PC-9 (cell line): ENCODE data around the gene IST1. TPM values are rescaled to one million over a fixed set of nuclear protein-coding genes. Genes with fewer than 3 reads are reported as not detected.

Experiments used
- BruUV-seq: library from RNA; stranded (reverse); fragments of 400-500 nt; replicated peaks from 2 replicates; lab custom pipeline; 2021; lab: Mats Ljungman, UMichigan
- CTCF ChIA-PET: fragments of 300-600 bp; sonication (Branson Sonifier 250); formaldehyde crosslinking; loops from one replicate; lab custom pipeline; 2022; ENCODE audit warnings: antibody characterized with exemption; lab: Charles Lee
- POLR2A ChIA-PET: fragments of 300-600 bp; sonication (Branson Sonifier 250); formaldehyde crosslinking; loops from one replicate; lab custom pipeline; 2022; ENCODE audit warnings: antibody characterized with exemption; ENCODE audit not compliant: unreplicated experiment; lab: Charles Lee
- DNase-seq, 2 experiments: peaks; one replicate each; pipeline versions ENCODE4 v3.0.0 to v3.0.0-alpha.2; 2015 to 2022; ENCODE audit warnings: mixed read lengths in 1 of 2
- H2AFZ ChIP-seq: fragments of 200-600 bp; sonication (generic); 2 replicates; pipeline ENCODE4 v1.8.1; 2017; ENCODE audit warnings: antibody characterized with exemption
- H3F3A ChIP-seq: fragments of 200-600 bp; sonication (generic); 2 replicates; pipeline ENCODE4 v1.8.1; 2017; ENCODE audit warnings: antibody characterized with exemption, mild to moderate bottlenecking, low read depth; ENCODE audit not compliant: insufficient read depth
- H3K27ac ChIP-seq: fragments of 200-600 bp; sonication (generic); 2 replicates; pipeline ENCODE4 v1.6.1; 2016; ENCODE audit warnings: mixed run types
- H3K27me3 ChIP-seq: fragments of 200-600 bp; sonication (generic); 2 replicates; pipeline ENCODE4 v1.6.1; 2016; ENCODE audit warnings: low read depth, mixed run types; ENCODE audit not compliant: insufficient read depth
- H3K36me3 ChIP-seq: fragments of 200-600 bp; sonication (generic); 2 replicates; pipeline ENCODE4 v1.6.1; 2016; ENCODE audit warnings: low read depth, mixed run types
- H3K4me1 ChIP-seq: fragments of 200-600 bp; sonication (generic); replicated peaks from 2 replicates; pipeline ENCODE4 v1.6.1; 2016; ENCODE audit warnings: mixed run types; ENCODE audit not compliant: insufficient read depth
- H3K4me2 ChIP-seq: fragments of 200-600 bp; sonication (generic); 2 replicates; pipeline ENCODE4 v1.6.1; 2017; ENCODE audit warnings: mixed run types
- H3K4me3 ChIP-seq: fragments of 200-600 bp; sonication (generic); 2 replicates; pipeline ENCODE4 v1.6.1; 2016; ENCODE audit warnings: mixed run types
- H3K79me2 ChIP-seq: fragments of 200-600 bp; sonication (generic); 2 replicates; pipeline ENCODE4 v1.6.1; 2017; ENCODE audit warnings: low read depth, mixed run types
- H3K9me2 ChIP-seq: fragments of 200-600 bp; sonication (generic); 2 replicates; pipeline ENCODE4 v1.8.1; 2017; ENCODE audit warnings: mild to moderate bottlenecking; ENCODE audit not compliant: insufficient read depth
- H3K9me3 ChIP-seq: fragments of 200-600 bp; sonication (generic); 2 replicates; pipeline ENCODE4 v1.8.1; 2016; ENCODE audit warnings: low read depth; ENCODE audit not compliant: insufficient read depth
- H4K20me1 ChIP-seq: fragments of 200-600 bp; sonication (generic); 2 replicates; pipeline ENCODE4 v1.8.1; 2017; ENCODE audit not compliant: insufficient read depth
- EZH2 ChIP-seq: fragments of 200-600 bp; sonication (generic); IDR thresholded peaks from 2 replicates; pipeline ENCODE4 v1.8.0; 2017; ENCODE audit warnings: antibody characterized with exemption, low read depth
- intact Hi-C: fragments of 100-400 bp; cut with micrococcal nuclease; formaldehyde crosslinking; loops from one replicate; pipeline ENCODE4 v1.10.0; 2022; ENCODE audit not compliant: unreplicated experiment
- total RNA-seq: library from RNA; stranded (reverse); gene quantifications from 2 replicates; pipeline ENCODE4 v1.2.3, GENCODE V29; 2021
- TF ChIP-seq, protein P1 (sequence below): fragments of 200-600 bp; sonication (generic); conservative IDR thresholded peaks from 2 replicates; pipeline ENCODE4 v1.6.1; 2017; ENCODE audit warnings: mixed run types, antibody characterized with exemption, mild to moderate bottlenecking, moderate library complexity

The IST1 gene
- total RNA-seq, 1 experiment from 2014 or later, result 177 TPM

DNA sequence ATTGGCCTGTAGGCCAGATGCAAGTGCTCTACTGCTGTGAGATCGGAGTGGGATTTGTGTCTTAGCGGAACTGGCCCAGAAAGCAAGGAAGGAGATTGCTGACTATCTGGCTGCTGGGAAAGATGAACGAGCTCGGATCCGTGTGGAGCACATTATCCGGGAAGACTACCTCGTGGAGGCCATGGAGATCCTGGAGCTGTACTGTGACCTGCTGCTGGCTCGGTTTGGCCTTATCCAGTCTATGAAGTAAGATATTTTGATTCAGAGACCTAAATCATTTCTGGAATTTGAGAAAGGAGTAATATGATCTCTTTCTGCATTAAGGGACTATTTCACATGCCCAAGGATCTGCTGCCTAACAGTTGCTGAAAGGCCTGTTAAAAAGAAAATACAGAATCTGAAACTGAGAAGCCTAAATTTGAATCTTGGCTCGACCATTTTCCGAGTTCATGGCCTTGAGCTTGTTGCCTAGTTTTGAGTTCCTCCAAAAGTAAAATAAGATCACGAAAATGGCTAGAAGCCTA, 21.1 kb downstream of the IST1 start:
- H3K9me3 ChIP-seq, result peaks cover 7% of the 10 kb centered on the region; the same call in 1 of the 2 replicates
- no peak for DNase-seq
- no peaks in the 10 kb centered on the region for H3K27me3 ChIP-seq
- peaks cover 87% of the 10 kb centered on the region for H3K79me2 ChIP-seq
- no peaks in the 10 kb centered on the region for H3K4me1 ChIP-seq
- peaks cover 57% of the 10 kb centered on the region for H3K36me3 ChIP-seq
- TF ChIP-seq, protein P1, sequence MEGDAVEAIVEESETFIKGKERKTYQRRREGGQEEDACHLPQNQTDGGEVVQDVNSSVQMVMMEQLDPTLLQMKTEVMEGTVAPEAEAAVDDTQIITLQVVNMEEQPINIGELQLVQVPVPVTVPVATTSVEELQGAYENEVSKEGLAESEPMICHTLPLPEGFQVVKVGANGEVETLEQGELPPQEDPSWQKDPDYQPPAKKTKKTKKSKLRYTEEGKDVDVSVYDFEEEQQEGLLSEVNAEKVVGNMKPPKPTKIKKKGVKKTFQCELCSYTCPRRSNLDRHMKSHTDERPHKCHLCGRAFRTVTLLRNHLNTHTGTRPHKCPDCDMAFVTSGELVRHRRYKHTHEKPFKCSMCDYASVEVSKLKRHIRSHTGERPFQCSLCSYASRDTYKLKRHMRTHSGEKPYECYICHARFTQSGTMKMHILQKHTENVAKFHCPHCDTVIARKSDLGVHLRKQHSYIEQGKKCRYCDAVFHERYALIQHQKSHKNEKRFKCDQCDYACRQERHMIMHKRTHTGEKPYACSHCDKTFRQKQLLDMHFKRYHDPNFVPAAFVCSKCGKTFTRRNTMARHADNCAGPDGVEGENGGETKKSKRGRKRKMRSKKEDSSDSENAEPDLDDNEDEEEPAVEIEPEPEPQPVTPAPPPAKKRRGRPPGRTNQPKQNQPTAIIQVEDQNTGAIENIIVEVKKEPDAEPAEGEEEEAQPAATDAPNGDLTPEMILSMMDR, result no peak
- H3K4me2 ChIP-seq, result no peak overlapping the region
- no peaks in the 10 kb centered on the region for H3K9me2 ChIP-seq
- H4K20me1 ChIP-seq, result peaks cover 67% of the 10 kb centered on the region
- peaks cover 10% of the 10 kb centered on the region; the same call in 1 of the 2 replicates for H3F3A ChIP-seq
- intact Hi-C loops, result no loop called here
- no TSS peak for BruUV-seq
- H2AFZ ChIP-seq, result no peak overlapping the region
- H3K27ac ChIP-seq, result no peak overlapping the region
- H3K4me3 ChIP-seq, result no peak overlapping the region
- ChIA-PET CTCF (no interaction called here), POLR2A (no interaction called here)

DNA sequence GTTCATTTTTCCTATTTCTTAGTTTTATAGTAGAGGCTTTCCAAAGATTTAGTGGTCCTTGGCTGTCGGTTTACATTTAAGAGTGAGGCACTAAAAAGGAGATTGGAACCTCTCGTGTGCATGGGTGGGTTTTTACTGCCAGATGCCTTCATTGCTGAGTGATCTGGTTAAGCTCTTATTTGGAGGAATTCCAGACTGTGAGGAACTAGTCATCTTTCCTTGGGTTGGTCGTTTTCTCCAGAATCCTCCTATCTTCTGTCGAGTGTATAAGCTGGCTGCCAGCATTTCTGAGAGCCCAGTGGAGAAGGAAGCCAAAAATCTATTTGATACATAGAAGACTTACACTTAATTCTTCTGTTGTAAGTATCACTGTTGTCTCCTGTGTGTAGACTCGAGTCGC, 22.6 kb downstream of the IST1 start:
- H3K9me3 ChIP-seq, result peaks cover 7% of the 10 kb centered on the region; the same call in 1 of the 2 replicates
- no peak for DNase-seq
- no peak overlapping the region for H3K27ac ChIP-seq
- intact Hi-C loops, result no loop called here
- H3F3A ChIP-seq, result peaks cover 10% of the 10 kb centered on the region; the same call in 1 of the 2 replicates
- H3K9me2 ChIP-seq, result no peaks in the 10 kb centered on the region
- ChIA-PET POLR2A (no interaction called here), CTCF (no interaction called here)
- no peak for TF ChIP-seq EZH2
- TF ChIP-seq, protein P1, result no peak
- H4K20me1 ChIP-seq, result peaks cover 53% of the 10 kb centered on the region
- BruUV-seq, result no TSS peak
- peaks cover 72% of the 10 kb centered on the region for H3K79me2 ChIP-seq
- no peak overlapping the region for H3K4me3 ChIP-seq
- H2AFZ ChIP-seq, result no peak overlapping the region
- peaks cover 61% of the 10 kb centered on the region for H3K36me3 ChIP-seq
- no peak overlapping the region for H3K4me2 ChIP-seq
- no peaks in the 10 kb centered on the region for H3K4me1 ChIP-seq
- no peaks in the 10 kb centered on the region for H3K27me3 ChIP-seq

DNA sequence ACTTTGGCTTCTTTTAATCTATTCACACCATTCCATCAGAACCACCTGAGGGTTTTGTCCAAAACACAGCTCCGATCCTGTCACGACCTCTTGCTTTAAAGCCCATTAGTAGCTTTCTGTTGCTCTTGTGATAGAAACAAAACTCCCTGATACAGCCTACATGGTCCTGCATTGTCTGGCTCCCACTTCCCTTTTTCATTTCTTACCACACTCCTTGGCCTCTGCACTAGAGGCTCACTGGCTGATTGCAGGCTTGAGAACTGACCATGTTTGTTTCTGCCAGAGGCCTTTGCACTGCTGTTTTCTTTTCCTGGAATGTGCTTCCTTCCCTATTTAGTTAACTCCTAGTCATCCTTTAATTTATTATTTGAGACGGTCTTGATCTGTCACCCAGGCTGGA, 23.7 kb downstream of the IST1 start:
- CTCF ChIA-PET, result no interaction called here
- Histone ChIP-seq H3F3A (peaks cover 10% of the 10 kb centered on the region; the same call in 1 of the 2 replicates), H3K9me2 (no peaks in the 10 kb centered on the region), H3K4me3 (no peak overlapping the region), H3K4me2 (no peak overlapping the region), H3K27ac (no peak overlapping the region), H3K4me1 (no peaks in the 10 kb centered on the region), H3K9me3 (peaks cover 7% of the 10 kb centered on the region; the same call in 1 of the 2 replicates), H4K20me1 (peaks cover 43% of the 10 kb centered on the region), H2AFZ (no peak overlapping the region), H3K27me3 (no peaks in the 10 kb centered on the region), H3K36me3 (peaks cover 65% of the 10 kb centered on the region), H3K79me2 (peaks cover 61% of the 10 kb centered on the region)
- no TSS peak for BruUV-seq
- TF ChIP-seq, protein P1, result no peak
- no peak for TF ChIP-seq EZH2
- POLR2A ChIA-PET, result no interaction called here
- DNase-seq, result no peak
- intact Hi-C loops, result no loop called here
